ENCODE results near the gene KIF1C. TPM values are rescaled to one million over a fixed set of nuclear protein-coding genes. Genes with fewer than 3 reads are reported as not detected.
A peak's percentile ranks its signal among the peaks of the same experiment; 100 is the strongest.
"Not testable (repeated sequence)": the region's sequence is repeated elsewhere in the genome, so short reads cannot be mapped to it uniquely, and the experiment has no call there.

The KIF1C gene
- total RNA-seq, 2 experiments from 2014 or later = 37.4 to 38.5 TPM

DNA sequence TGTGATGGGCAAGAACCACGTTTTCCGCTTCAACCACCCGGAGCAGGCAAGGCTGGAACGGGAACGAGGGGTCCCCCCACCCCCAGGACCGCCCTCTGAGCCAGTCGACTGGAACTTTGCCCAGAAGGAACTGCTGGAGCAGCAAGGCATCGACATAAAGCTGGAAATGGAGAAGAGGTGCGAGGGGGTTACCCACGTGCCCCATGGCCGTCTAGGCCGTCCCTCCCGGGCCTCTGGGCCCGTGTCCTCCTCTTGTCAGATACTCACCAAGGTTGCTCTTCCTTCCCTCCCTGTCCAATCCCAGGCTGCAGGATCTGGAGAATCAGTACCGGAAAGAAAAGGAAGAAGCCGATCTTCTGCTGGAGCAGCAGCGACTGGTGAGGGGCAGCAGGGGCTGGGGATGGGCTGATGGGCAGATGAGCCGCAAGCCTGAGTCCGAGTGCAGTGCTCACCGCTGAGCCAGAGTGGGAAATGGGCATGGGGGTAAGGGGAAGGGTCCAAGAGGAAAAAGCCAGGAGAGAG is 22.8 kb downstream of the KIF1C start:
- Mint-ChIP-seq H3K27me3 (no peaks in the 10 kb centered on the region), H3K27ac (no peak overlapping the region), H3K36me3 (ENCODE audit: low read depth) (peaks cover 47% of the 10 kb centered on the region), H3K4me1 (peaks cover 17% of the 10 kb centered on the region), H3K9me3 (no peaks in the 10 kb centered on the region), H3K4me3 (no peak overlapping the region)
- ChIA-PET POLR2A (interaction anchor here (1.1 to 1.6 kb wide), 3 partner anchors 33 to 69 kb away, joined by 3 to 4 read pairs (median 4); partner anchors contain the start of genes ENO3 and SPAG7), CTCF (interaction anchor here (2.1 kb wide), 1 partner anchor 10 kb away, joined by 6 read pairs; no protein-coding TSS in a partner anchor)
- DNase-seq = no peak

DNA sequence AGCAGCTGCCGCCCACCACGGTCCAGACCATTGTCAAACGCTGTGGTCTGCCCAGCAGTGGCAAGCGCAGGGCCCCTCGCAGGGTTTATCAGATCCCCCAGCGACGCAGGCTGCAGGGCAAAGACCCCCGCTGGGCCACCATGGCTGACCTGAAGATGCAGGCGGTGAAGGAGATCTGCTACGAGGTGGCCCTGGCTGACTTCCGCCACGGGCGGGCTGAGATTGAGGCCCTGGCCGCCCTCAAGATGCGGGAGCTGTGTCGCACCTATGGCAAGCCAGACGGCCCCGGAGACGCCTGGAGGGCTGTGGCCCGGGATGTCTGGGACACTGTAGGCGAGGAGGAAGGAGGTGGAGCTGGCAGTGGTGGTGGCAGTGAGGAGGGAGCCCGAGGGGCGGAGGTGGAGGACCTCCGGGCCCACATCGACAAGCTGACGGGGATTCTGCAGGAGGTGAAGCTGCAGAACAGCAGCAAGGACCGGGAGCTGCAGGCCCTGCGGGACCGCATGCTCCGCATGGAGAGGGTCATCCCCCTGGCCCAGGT is 24.5 kb downstream of the KIF1C start:
- H3K36me3 Mint-ChIP-seq (ENCODE audit: low read depth) = peaks cover 42% of the 10 kb centered on the region
- CTCF ChIA-PET = no interaction called here
- H3K4me3 Mint-ChIP-seq = no peak overlapping the region
- peaks cover 15% of the 10 kb centered on the region for H3K4me1 Mint-ChIP-seq
- H3K27me3 Mint-ChIP-seq = no peaks in the 10 kb centered on the region
- no peak overlapping the region for H3K27ac Mint-ChIP-seq
- DNase-seq = no peak
- POLR2A ChIA-PET = interaction anchor here (1.3 to 1.6 kb wide), 2 partner anchors 22 to 53 kb away, joined by 3 read pairs; no protein-coding TSS in a partner anchor
- no peaks in the 10 kb centered on the region for H3K9me3 Mint-ChIP-seq

DNA sequence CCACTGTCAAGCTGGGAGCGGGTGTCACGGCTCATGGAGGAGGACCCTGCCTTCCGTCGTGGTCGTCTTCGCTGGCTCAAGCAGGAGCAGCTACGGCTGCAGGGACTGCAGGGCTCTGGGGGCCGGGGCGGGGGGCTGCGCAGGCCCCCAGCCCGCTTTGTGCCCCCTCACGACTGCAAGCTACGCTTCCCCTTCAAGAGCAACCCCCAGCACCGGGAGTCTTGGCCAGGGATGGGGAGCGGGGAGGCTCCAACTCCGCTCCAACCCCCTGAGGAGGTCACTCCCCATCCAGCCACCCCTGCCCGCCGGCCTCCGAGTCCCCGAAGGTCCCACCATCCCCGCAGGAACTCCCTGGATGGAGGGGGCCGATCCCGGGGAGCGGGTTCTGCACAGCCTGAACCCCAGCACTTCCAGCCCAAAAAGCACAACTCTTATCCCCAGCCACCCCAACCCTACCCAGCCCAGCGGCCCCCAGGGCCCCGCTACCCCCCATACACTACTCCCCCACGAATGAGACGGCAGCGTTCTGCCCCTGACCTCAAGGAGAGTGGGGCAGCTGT is 25.9 kb downstream of the KIF1C start:
- H3K4me3 Mint-ChIP-seq = no peak overlapping the region
- no peak for DNase-seq
- H3K27me3 Mint-ChIP-seq = no peaks in the 10 kb centered on the region
- ChIA-PET POLR2A (no interaction called here), CTCF (no interaction called here)
- H3K4me1 Mint-ChIP-seq = peaks cover 14% of the 10 kb centered on the region
- no peaks in the 10 kb centered on the region for H3K9me3 Mint-ChIP-seq
- peaks cover 45% of the 10 kb centered on the region for H3K36me3 Mint-ChIP-seq (ENCODE audit: low read depth)
- no peak overlapping the region for H3K27ac Mint-ChIP-seq

DNA sequence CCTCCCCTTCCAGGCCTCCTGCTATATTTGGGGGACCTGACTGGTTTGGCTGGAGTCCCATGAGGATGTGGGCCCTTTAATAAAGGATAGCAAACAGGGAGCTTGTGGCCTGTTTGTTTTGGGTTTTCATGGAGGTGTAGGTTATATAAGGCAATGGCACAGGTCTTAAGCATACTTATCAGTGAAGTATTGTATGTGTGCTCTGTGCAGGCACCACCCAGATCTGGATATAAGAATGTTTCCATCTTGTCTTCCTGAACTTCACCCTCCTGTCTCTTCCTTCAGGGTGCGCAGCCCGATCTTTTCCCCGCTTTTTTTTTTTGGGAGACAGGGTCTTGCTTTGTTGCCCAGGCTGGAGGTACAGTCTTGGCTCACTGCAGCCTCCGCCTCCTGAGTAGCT is 26.9 kb downstream of the KIF1C start:
- H3K4me1 Mint-ChIP-seq = peaks cover 4% of the 10 kb centered on the region
- ChIA-PET POLR2A (no interaction called here), CTCF (no interaction called here)
- H3K27me3 Mint-ChIP-seq = no peaks in the 10 kb centered on the region
- no peak overlapping the region for H3K4me3 Mint-ChIP-seq
- H3K9me3 Mint-ChIP-seq = no peaks in the 10 kb centered on the region
- DNase-seq = no peak
- peaks cover 41% of the 10 kb centered on the region for H3K36me3 Mint-ChIP-seq (ENCODE audit: low read depth)
- no peak overlapping the region for H3K27ac Mint-ChIP-seq

DNA sequence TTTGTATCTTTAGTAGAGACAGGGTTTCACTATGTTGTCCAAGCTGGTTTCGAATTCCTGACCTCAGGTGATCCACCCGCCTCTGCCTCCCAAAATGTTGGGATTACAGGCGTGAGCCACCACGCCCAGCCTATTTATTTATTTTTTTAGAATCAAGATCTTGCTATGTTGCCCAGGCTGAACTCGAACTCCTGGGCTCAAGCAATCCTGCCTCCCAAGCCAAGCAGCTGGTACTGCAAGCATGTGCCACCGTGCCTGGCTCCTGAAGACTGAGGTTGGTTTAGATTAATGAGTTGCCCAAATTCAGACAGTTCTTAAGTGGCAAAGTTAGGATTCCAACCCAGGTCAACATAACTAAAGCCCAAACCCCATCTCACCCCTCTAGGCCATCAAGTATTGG is 29.5 kb downstream of the KIF1C start:
- CTCF ChIA-PET = interaction anchor here (1.0 to 3.0 kb wide), 2 partner anchors 10 to 35 kb away, joined by 3 to 15 read pairs; no protein-coding TSS in a partner anchor
- POLR2A ChIA-PET = interaction anchor here (1.2 kb wide), 1 partner anchor 32 kb away, joined by 3 read pairs; no protein-coding TSS in a partner anchor
- peaks cover 17% of the 10 kb centered on the region for H3K4me1 Mint-ChIP-seq
- no peak for DNase-seq
- H3K27me3 Mint-ChIP-seq = no peaks in the 10 kb centered on the region
- no peak overlapping the region for H3K4me3 Mint-ChIP-seq
- no peak overlapping the region for H3K27ac Mint-ChIP-seq
- peaks cover 19% of the 10 kb centered on the region for H3K36me3 Mint-ChIP-seq (ENCODE audit: low read depth)
- no peaks in the 10 kb centered on the region for H3K9me3 Mint-ChIP-seq

DNA sequence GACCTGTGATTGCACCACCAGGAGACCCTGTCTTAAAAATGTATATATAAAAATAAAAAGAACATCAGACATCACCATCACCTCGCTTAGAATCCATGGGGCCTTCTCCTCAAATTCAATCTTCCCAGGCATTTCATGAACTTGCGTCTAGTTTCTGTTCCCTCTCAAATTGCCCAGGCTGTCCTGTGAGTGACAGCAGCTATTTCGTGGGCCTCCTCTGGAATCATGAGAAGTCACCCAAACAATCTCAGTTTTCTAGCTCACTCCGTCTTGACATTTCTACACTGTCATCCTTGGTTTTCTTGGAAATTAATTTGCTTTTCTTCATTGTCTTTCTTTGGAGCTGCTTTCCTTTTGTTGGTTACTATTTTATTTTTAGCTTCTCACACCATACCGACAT is 30.2 kb downstream of the KIF1C start:
- Mint-ChIP-seq H3K27me3 (no peaks in the 10 kb centered on the region), H3K4me1 (peaks cover 17% of the 10 kb centered on the region), H3K4me3 (no peak overlapping the region), H3K27ac (no peak overlapping the region), H3K36me3 (ENCODE audit: low read depth) (peaks cover 16% of the 10 kb centered on the region), H3K9me3 (no peaks in the 10 kb centered on the region)
- ChIA-PET CTCF (interaction anchor here (0.7 to 3.0 kb wide), 5 partner anchors 9 to 119 kb away, joined by 3 to 15 read pairs (median 4); no protein-coding TSS in a partner anchor), POLR2A (no interaction called here)
- no peak for DNase-seq

GRCh38 chr17:5030168-5030567 is 32.4 kb downstream of the KIF1C start:
- POLR2A ChIA-PET = interaction anchor here (0.7 to 2.1 kb wide), 9 partner anchors 12 to 161 kb away, joined by 3 to 12 read pairs (median 6); partner anchors contain the start of genes CAMTA2, PFN1 and ZNF594
- H3K27me3 Mint-ChIP-seq; H3K36me3 Mint-ChIP-seq (ENCODE audit: low read depth); DNase-seq; H3K9me3 Mint-ChIP-seq: not testable (repeated sequence)
- Mint-ChIP-seq H3K27ac (peak overlapping the region; percentile 93), H3K4me1 (peaks cover 17% of the 10 kb centered on the region), H3K4me3 (peak overlapping the region; percentile 79)
- CTCF ChIA-PET = interaction anchor here (0.8 to 3.1 kb wide), 10 partner anchors 11 to 121 kb away, joined by 3 to 67 read pairs (median 8); partner anchors contain the start of genes CAMTA2, SPAG7 and ZFP3

- ChIA-PET CTCF (interaction anchor here (0.7 to 3.1 kb wide), 14 partner anchors 11 to 210 kb away, joined by 3 to 67 read pairs (median 6); partner anchors contain the start of genes CAMTA2, SPAG7 and ZFP3), POLR2A (interaction anchor here (0.8 to 2.1 kb wide), 10 partner anchors 11 to 160 kb away, joined by 3 to 12 read pairs (median 5); partner anchors contain the start of genes CAMTA2, RNF167, SLC25A11 and SPAG7)
- peak overlapping the region; percentile 79 for H3K4me3 Mint-ChIP-seq
- H3K27ac Mint-ChIP-seq = peak overlapping the region; percentile 93
- H3K27me3 Mint-ChIP-seq = no peaks in the 10 kb centered on the region
- H3K9me3 Mint-ChIP-seq = no peaks in the 10 kb centered on the region
- peaks cover 3% of the 10 kb centered on the region for H3K36me3 Mint-ChIP-seq (ENCODE audit: low read depth)
- DNase-seq = peak; percentile 88
- peaks cover 17% of the 10 kb centered on the region for H3K4me1 Mint-ChIP-seq
Measured at GRCh38 chr17:5031365-5032082, 33.8 kb downstream of the KIF1C start.

GRCh38 chr17:5032865-5033264 is 35.1 kb downstream of the KIF1C start:
- no peak overlapping the region for H3K27ac Mint-ChIP-seq
- no peak for DNase-seq
- H3K9me3 Mint-ChIP-seq = no peaks in the 10 kb centered on the region
- peaks cover 17% of the 10 kb centered on the region for H3K4me1 Mint-ChIP-seq
- no peaks in the 10 kb centered on the region for H3K27me3 Mint-ChIP-seq
- POLR2A ChIA-PET = interaction anchor here (1.4 to 2.1 kb wide), 2 partner anchors 13 to 54 kb away, joined by 4 to 6 read pairs; no protein-coding TSS in a partner anchor
- CTCF ChIA-PET = interaction anchor here (1.3 to 3.1 kb wide), 2 partner anchors 20 to 29 kb away, joined by 5 to 67 read pairs; no protein-coding TSS in a partner anchor
- H3K4me3 Mint-ChIP-seq = no peak overlapping the region
- H3K36me3 Mint-ChIP-seq (ENCODE audit: low read depth) = peaks cover 3% of the 10 kb centered on the region

GRCh38 chr17:5033352-5034015 is 35.7 kb downstream of the KIF1C start:
- Mint-ChIP-seq H3K4me3 (no peak overlapping the region), H3K9me3 (no peaks in the 10 kb centered on the region), H3K4me1 (peaks cover 17% of the 10 kb centered on the region), H3K27ac (no peak overlapping the region), H3K36me3 (ENCODE audit: low read depth) (no peaks in the 10 kb centered on the region), H3K27me3 (no peaks in the 10 kb centered on the region)
- DNase-seq = no peak
- POLR2A ChIA-PET = interaction anchor here (2.1 kb wide), 1 partner anchor 12 kb away, joined by 6 read pairs; no protein-coding TSS in a partner anchor
- CTCF ChIA-PET = interaction anchor here (3.0 kb wide), 1 partner anchor 16 kb away, joined by 16 read pairs; no protein-coding TSS in a partner anchor

DNA sequence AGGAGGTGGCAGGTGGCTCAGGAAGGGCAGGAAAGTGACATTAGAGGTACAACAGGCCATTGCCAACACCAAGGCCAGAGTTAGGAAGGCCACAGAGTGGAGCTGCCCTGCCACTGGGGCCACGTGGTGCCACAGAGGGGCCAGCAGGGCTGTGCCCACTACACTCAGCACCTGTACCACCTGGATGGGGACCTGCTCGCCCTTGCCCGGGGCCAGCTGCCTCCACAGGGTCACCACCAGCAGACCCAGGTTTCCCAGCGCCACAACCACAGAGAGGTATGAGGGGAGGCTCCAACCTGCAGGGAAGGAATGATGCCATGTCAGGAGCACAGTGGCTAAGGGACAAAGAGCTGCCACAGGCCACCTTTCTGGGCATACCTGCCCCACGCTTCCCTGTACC is 36.3 kb downstream of the KIF1C start:
- no peaks in the 10 kb centered on the region for H3K27me3 Mint-ChIP-seq
- no peak overlapping the region for H3K27ac Mint-ChIP-seq
- no peaks in the 10 kb centered on the region for H3K36me3 Mint-ChIP-seq (ENCODE audit: low read depth)
- H3K9me3 Mint-ChIP-seq = no peaks in the 10 kb centered on the region
- ChIA-PET CTCF (interaction anchor here (2.7 to 3.0 kb wide), 2 partner anchors 15 to 28 kb away, joined by 14 to 16 read pairs; no protein-coding TSS in a partner anchor), POLR2A (interaction anchor here (0.8 to 2.1 kb wide), 2 partner anchors 12 to 15 kb away, joined by 3 to 6 read pairs; no protein-coding TSS in a partner anchor)
- no peak overlapping the region for H3K4me3 Mint-ChIP-seq
- no peak for DNase-seq
- peaks cover 17% of the 10 kb centered on the region for H3K4me1 Mint-ChIP-seq

GRCh38 chr17:5034651-5035050 is 36.9 kb downstream of the KIF1C start:
- ChIA-PET POLR2A (interaction anchor here (0.8 to 2.1 kb wide), 3 partner anchors 11 to 66 kb away, joined by 3 to 6 read pairs (median 4); partner anchors contain the start of gene SPAG7), CTCF (interaction anchor here (2.7 to 3.0 kb wide), 2 partner anchors 15 to 27 kb away, joined by 14 to 16 read pairs; no protein-coding TSS in a partner anchor)
- Mint-ChIP-seq H3K27ac (no peak overlapping the region), H3K27me3 (no peaks in the 10 kb centered on the region), H3K36me3 (ENCODE audit: low read depth) (no peaks in the 10 kb centered on the region), H3K9me3 (no peaks in the 10 kb centered on the region), H3K4me3 (no peak overlapping the region), H3K4me1 (peaks cover 18% of the 10 kb centered on the region)
- DNase-seq = no peak
